HUES48 (cell line): ENCODE data around the gene MAGI2.
"Not testable (repeated sequence)": the region's sequence is repeated elsewhere in the genome, so short reads cannot be mapped to it uniquely, and the experiment has no call there.

ENCODE experiments used
- H3K27ac ChIP-seq: one replicate; pipeline ENCODE4 v1.7.0; 2013; ENCODE audit warnings: low read depth, low read length, inconsistent platforms
- H3K27me3 ChIP-seq: 2 replicates; pipeline ENCODE4 v1.6.1; 2013; ENCODE audit warnings: mild to moderate bottlenecking, low read length; ENCODE audit not compliant: control insufficient read depth, insufficient read depth
- H3K36me3 ChIP-seq: 2 replicates; pipeline ENCODE4 v1.6.1; 2013; ENCODE audit warnings: low read length; ENCODE audit not compliant: control insufficient read depth, insufficient read depth
- H3K4me1 ChIP-seq: 2 replicates; pipeline ENCODE4 v1.6.1; 2013; ENCODE audit warnings: mild to moderate bottlenecking, low read length; ENCODE audit not compliant: control insufficient read depth, insufficient read depth
- H3K4me3 ChIP-seq: 2 replicates; pipeline ENCODE4 v1.5.1; 2013; ENCODE audit warnings: mild to moderate bottlenecking, low read depth, low read length
- H3K9ac ChIP-seq: 2 replicates; pipeline ENCODE4 v1.6.1; 2013; ENCODE audit warnings: mild to moderate bottlenecking, low read depth, low read length, moderate library complexity
- H3K9me3 ChIP-seq: 2 replicates; pipeline ENCODE4 v1.6.1; 2013; ENCODE audit warnings: low read length; ENCODE audit not compliant: control insufficient read depth, insufficient read depth

MAGI2 gene

GRCh38 chr7:78616539-78616938, 836.9 kb downstream of the MAGI2 start:
- H3K36me3 ChIP-seq, result no peaks in the 10 kb centered on the region
- H3K4me3 ChIP-seq, result no peak overlapping the region
- H3K9ac ChIP-seq, result no peak overlapping the region
- no peaks in the 10 kb centered on the region for H3K9me3 ChIP-seq
- no peak overlapping the region for H3K27ac ChIP-seq
- H3K4me1 ChIP-seq, result no peaks in the 10 kb centered on the region
- H3K27me3 ChIP-seq, result no peaks in the 10 kb centered on the region

DNA sequence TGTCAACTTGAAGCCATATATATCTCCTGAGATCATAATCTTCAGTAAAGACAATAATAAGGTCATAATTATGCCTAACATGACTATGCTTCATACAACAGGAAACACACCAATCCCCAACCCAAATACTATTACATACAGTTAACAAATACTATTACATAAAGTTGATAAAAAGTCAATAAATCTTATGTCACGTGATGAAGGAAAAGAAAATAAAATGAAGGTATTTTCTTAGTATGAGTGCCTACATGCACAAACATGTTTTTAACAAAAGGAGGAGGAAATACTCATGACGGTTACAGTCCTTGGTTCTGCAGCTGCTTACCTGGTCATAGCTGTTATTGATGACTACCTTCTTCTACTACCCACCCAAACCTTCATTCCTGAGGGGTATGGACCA, 844.2 kb downstream of the MAGI2 start:
- Histone ChIP-seq H3K9ac (no peak overlapping the region), H3K36me3 (no peaks in the 10 kb centered on the region), H3K4me3 (no peak overlapping the region), H3K27me3 (no peaks in the 10 kb centered on the region), H3K9me3 (no peaks in the 10 kb centered on the region), H3K4me1 (peaks cover 6% of the 10 kb centered on the region; the same call in 1 of the 2 replicates), H3K27ac (no peak overlapping the region)

GRCh38 chr7:78607099-78607498, 846.4 kb downstream of the MAGI2 start:
- Histone ChIP-seq H3K27me3 (no peaks in the 10 kb centered on the region), H3K4me1 (peaks cover 6% of the 10 kb centered on the region; the same call in 1 of the 2 replicates), H3K9ac (no peak overlapping the region), H3K9me3 (no peaks in the 10 kb centered on the region), H3K4me3 (no peak overlapping the region), H3K27ac (no peak overlapping the region), H3K36me3 (no peaks in the 10 kb centered on the region)

DNA sequence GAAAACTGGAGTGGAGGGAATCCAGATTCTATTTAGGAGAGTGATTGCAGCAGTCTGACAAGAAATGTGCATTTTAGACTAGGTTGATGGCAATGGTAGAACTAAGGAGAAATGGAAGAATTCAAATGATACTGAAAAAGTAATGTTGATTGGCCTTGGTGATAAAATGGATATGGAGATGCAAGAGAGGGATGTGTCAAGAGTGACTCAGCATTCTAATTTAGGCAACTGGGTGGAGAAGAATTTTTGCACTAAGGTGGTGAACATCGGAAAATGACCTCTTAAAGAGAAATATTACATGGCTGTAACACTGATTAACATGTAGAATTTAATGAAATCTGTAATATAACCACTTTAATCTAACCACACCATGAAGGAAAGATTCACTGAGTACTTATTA, 848.3 kb downstream of the MAGI2 start:
- peaks cover 6% of the 10 kb centered on the region; the same call in 1 of the 2 replicates for H3K4me1 ChIP-seq
- no peaks in the 10 kb centered on the region for H3K9me3 ChIP-seq
- no peak overlapping the region for H3K27ac ChIP-seq
- no peaks in the 10 kb centered on the region for H3K36me3 ChIP-seq
- no peaks in the 10 kb centered on the region for H3K27me3 ChIP-seq
- no peak overlapping the region for H3K9ac ChIP-seq
- no peak overlapping the region for H3K4me3 ChIP-seq

DNA sequence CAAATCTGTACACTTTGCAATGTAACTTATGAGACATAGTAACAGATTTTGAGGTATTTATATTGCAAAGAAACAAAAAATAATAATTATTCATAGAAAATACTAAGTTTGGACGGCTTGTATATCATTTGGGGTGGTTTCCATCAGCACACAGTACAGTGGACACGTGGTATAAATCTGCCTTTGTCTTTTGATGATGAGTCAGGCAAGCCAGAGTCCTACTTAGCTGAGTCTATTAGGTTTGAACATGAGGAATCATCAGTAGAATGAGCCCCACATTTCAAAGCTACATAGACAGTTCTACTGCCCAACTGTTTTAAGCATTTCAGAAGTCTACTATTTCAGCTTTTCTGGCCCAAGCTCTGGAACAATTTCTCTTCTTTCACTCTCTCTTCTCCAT, 851.7 kb downstream of the MAGI2 start:
- Histone ChIP-seq H3K4me3 (no peak overlapping the region), H3K36me3 (no peaks in the 10 kb centered on the region), H3K9me3 (no peaks in the 10 kb centered on the region), H3K9ac (no peak overlapping the region), H3K4me1 (no peaks in the 10 kb centered on the region), H3K27ac (no peak overlapping the region), H3K27me3 (no peaks in the 10 kb centered on the region)

DNA sequence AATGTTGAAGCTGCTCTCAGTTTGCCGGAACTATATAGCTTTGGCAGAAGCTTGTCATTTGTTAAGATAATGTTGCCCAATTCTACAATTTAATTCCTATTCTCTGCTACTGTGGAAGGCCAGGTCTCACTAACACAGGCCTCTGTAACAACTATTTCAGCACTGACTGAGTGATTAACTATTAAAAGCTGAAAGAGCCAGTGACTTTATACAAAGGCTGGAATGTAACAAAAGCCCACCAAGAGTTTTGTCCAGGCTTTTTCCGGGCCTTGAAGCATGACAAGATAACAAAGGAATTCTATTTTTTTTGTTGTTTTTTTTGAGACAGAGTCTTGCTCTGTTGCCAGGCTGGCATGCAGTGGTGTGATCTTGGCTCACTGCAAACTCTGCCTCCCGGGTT, 859.3 kb downstream of the MAGI2 start:
- H3K9ac ChIP-seq, result no peak overlapping the region

DNA sequence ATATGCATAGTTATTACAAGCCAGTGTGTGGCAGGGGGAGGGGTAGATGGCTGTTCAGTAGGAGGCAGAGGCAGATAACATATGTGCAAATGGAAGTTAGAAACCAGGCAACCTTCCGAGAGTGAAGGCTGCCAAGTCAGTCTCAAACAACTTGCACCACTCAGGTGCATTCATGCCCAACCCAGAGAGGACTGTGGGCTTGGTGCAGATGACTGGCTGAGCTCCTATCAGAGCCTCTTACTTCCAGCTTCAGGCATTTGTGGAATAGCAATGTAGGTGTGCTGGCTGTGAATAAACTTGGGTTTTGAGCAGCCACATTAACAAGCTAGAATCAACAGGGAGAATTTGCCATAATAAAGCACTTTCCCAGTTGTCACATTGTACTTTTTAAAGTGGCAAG, 865.1 kb downstream of the MAGI2 start:
- no peaks in the 10 kb centered on the region for H3K9me3 ChIP-seq
- H3K9ac ChIP-seq, result no peak overlapping the region
- no peak overlapping the region for H3K4me3 ChIP-seq
- no peaks in the 10 kb centered on the region for H3K36me3 ChIP-seq
- peaks cover 13% of the 10 kb centered on the region for H3K4me1 ChIP-seq
- H3K27me3 ChIP-seq, result no peaks in the 10 kb centered on the region
- no peak overlapping the region for H3K27ac ChIP-seq

More for the DNA sequence above, 859.3 kb downstream of the MAGI2 start:
- H3K27ac ChIP-seq, result no peak overlapping the region
- H3K36me3 ChIP-seq, result no peaks in the 10 kb centered on the region
- no peak overlapping the region for H3K4me3 ChIP-seq
- H3K9me3 ChIP-seq, result no peaks in the 10 kb centered on the region
- H3K27me3 ChIP-seq, result no peaks in the 10 kb centered on the region
- H3K4me1 ChIP-seq, result no peaks in the 10 kb centered on the region

DNA sequence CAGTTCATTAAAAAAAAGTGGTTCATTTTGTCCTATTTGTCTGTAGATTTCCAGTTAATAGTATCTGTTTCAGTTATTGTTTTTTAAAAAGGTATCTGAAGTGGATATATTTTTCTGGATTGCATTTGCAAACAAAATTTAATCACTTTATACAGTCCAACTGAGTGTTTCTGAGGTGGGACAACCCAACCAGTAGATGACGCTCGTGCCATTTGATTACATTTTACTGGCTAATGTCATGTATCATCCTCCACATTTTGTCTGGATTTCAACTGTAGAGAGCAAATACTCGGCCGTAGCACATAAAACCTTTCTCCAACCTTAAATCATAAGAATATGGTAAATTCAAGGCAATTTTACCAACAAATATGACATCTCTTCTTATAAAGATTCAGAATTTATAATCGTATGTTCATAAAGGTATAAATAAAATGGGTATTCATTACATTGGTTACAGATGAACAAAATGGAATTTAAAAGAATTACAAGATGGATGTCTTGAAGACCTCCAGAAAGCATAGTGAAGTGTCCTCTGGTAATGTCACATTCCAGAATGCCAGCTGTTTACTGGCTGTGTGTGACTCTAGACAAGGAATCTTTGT, 865.9 kb downstream of the MAGI2 start:
- Histone ChIP-seq H3K27ac (no peak overlapping the region), H3K4me1 (peaks cover 13% of the 10 kb centered on the region), H3K9me3 (no peaks in the 10 kb centered on the region), H3K36me3 (no peaks in the 10 kb centered on the region), H3K27me3 (no peaks in the 10 kb centered on the region), H3K9ac (no peak overlapping the region), H3K4me3 (no peak overlapping the region)

DNA sequence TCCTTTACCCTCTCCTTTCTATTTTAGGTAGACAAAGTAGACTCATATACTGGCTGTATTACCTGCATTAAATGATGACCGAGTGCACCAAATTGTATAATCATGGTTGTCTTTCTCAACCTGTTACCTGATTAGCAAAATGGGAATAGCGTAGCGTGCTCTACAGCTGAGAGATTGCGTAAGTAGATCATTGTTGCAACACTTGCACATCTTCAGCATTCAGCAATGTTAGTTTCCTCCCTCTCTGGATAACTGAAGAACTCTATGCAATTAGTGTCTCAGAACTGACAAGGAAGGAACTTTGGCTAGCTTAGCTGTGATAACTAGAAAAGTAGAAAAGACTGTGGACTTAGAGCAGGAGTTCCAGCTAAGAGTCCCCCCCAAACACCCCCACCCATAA, 867.5 kb downstream of the MAGI2 start:
- H3K27me3 ChIP-seq, result no peaks in the 10 kb centered on the region
- H3K36me3 ChIP-seq, result no peaks in the 10 kb centered on the region
- peaks cover 20% of the 10 kb centered on the region for H3K4me1 ChIP-seq
- no peak overlapping the region for H3K4me3 ChIP-seq
- no peaks in the 10 kb centered on the region for H3K9me3 ChIP-seq
- H3K9ac ChIP-seq, result no peak overlapping the region
- no peak overlapping the region for H3K27ac ChIP-seq

- Histone ChIP-seq H3K4me1 (peaks cover 54% of the 10 kb centered on the region), H3K36me3 (no peaks in the 10 kb centered on the region), H3K4me3 (0 out of 2 replicates have a peak overlapping the region, but pooled peaks have one; percentile 2), H3K9me3 (no peaks in the 10 kb centered on the region), H3K27ac (peak overlapping the region; percentile 90), H3K9ac (no peak overlapping the region), H3K27me3 (no peaks in the 10 kb centered on the region)
These were observed 874.8 kb downstream of the MAGI2 start for GRCh38 chr7:78578686-78579085.

GRCh38 chr7:78577174-78577952, 876.1 kb downstream of the MAGI2 start:
- Histone ChIP-seq H3K27ac (peak overlapping the region; percentile 90), H3K9ac (peak overlapping the region; percentile 43; the same call in 1 of the 2 replicates), H3K4me1 (peaks cover 54% of the 10 kb centered on the region)
- not testable (repeated sequence) for H3K4me3 ChIP-seq, H3K27me3 ChIP-seq, H3K9me3 ChIP-seq, H3K36me3 ChIP-seq
